Mesenchymal stem cell (in vitro differentiated cells and primary cell): Measurements from ENCODE around the gene KLRB1.
"Not testable (repeated sequence)": the region's sequence is repeated elsewhere in the genome, so short reads cannot be mapped to it uniquely, and the experiment has no call there.

ENCODE experiments used
- DNase-seq: peaks from one replicate; pipeline ENCODE4 v3.0.0-alpha.2; 2013
- H2AFZ ChIP-seq: one replicate; pipeline ENCODE4 v1.6.1; 2013; ENCODE audit warnings: low read depth, mild to moderate bottlenecking, control low read depth, inconsistent platforms, low read length, moderate library complexity
- H2AK5ac ChIP-seq: 2 replicates; pipeline ENCODE4 v1.6.1; 2013; ENCODE audit warnings: low read length, moderate library complexity, mild to moderate bottlenecking, inconsistent platforms; ENCODE audit not compliant: severe bottlenecking
- H2BK120ac ChIP-seq: one replicate; pipeline ENCODE4 v1.6.1; 2013; ENCODE audit warnings: low read depth, mild to moderate bottlenecking, inconsistent platforms, low read length, moderate library complexity
- H2BK12ac ChIP-seq, 2 experiments: one replicate each; pipeline ENCODE4 v1.6.1; 2013; ENCODE audit warnings: inconsistent platforms in 2 of 2, low read length in 2 of 2, mild to moderate bottlenecking in 2 of 2, moderate library complexity in 2 of 2, control low read depth in 1 of 2
- H2BK15ac ChIP-seq: one replicate; pipeline ENCODE4 v1.6.1; 2013; ENCODE audit warnings: mild to moderate bottlenecking, low read depth, inconsistent platforms; ENCODE audit not compliant: poor library complexity, severe bottlenecking
- H2BK5ac ChIP-seq: 2 replicates; pipeline ENCODE4 v1.6.1; 2013; ENCODE audit warnings: low read depth, mild to moderate bottlenecking, low read length, control low read depth, inconsistent platforms; ENCODE audit not compliant: poor library complexity, severe bottlenecking
- H3K14ac ChIP-seq, 2 experiments: one replicate each; pipeline ENCODE4 v1.6.1; 2013; ENCODE audit warnings: inconsistent platforms in 2 of 2, low read length in 2 of 2, control low read depth in 1 of 2, mild to moderate bottlenecking in 1 of 2, moderate library complexity in 1 of 2
- H3K18ac ChIP-seq, 2 experiments: one replicate each; pipeline ENCODE4 v1.6.1; 2013; ENCODE audit warnings: inconsistent platforms in 2 of 2, low read length in 2 of 2, control low read depth in 1 of 2, low read depth in 1 of 2, mild to moderate bottlenecking in 1 of 2
- H3K23ac ChIP-seq, 2 experiments: one replicate each; pipeline ENCODE4 v1.6.1; 2013; ENCODE audit warnings: inconsistent platforms in 2 of 2, low read length in 2 of 2, mild to moderate bottlenecking in 2 of 2, moderate library complexity in 2 of 2, control low read depth in 1 of 2
- H3K27ac ChIP-seq: 2 replicates; pipeline ENCODE4 v1.5.1; 2013; ENCODE audit warnings: mild to moderate bottlenecking, moderate library complexity, low read length, control low read depth, inconsistent platforms; ENCODE audit not compliant: poor library complexity, severe bottlenecking
- H3K27me3 ChIP-seq, 2 experiments: 2 replicates each; pipeline versions ENCODE4 v1.6.1 to v1.7.0; 2013; ENCODE audit warnings: low read length in 2 of 2, mild to moderate bottlenecking in 2 of 2, moderate library complexity in 2 of 2, control low read depth in 1 of 2, inconsistent platforms in 1 of 2; ENCODE audit not compliant: control insufficient read depth in 1 of 2, insufficient read depth in 1 of 2
- H3K36me3 ChIP-seq, 2 experiments: 2 replicates each; pipeline versions ENCODE4 v1.6.1 to v1.7.0; 2013; ENCODE audit warnings: low read length in 2 of 2, control low read depth in 1 of 2, inconsistent platforms in 1 of 2, low read depth in 1 of 2, mild to moderate bottlenecking in 1 of 2; ENCODE audit not compliant: insufficient read depth in 2 of 2, control insufficient read depth in 1 of 2
- H3K4ac ChIP-seq, 2 experiments: one replicate each; pipeline ENCODE4 v1.6.1; 2013; ENCODE audit warnings: inconsistent platforms in 2 of 2, low read length in 2 of 2, mild to moderate bottlenecking in 2 of 2, moderate library complexity in 2 of 2, control low read depth in 1 of 2, low read depth in 1 of 2
- H3K4me1 ChIP-seq: 2 replicates; pipeline ENCODE4 v1.6.1; 2013; ENCODE audit warnings: low read depth, low read length, control low read depth; ENCODE audit not compliant: control insufficient read depth, insufficient read depth
- H3K4me2 ChIP-seq: 2 replicates; pipeline ENCODE4 v1.6.1; 2013; ENCODE audit warnings: low read length, mild to moderate bottlenecking, inconsistent platforms; ENCODE audit not compliant: poor library complexity, severe bottlenecking
- H3K4me3 ChIP-seq, 2 experiments: 2 replicates each; pipeline versions ENCODE4 v1.5.1 to v1.7.0; 2013; ENCODE audit warnings: low read length in 2 of 2, mild to moderate bottlenecking in 2 of 2, control low read depth in 1 of 2, low read depth in 1 of 2; ENCODE audit not compliant: insufficient read depth in 1 of 2
- H3K79me1 ChIP-seq: replicated peaks from 2 replicates; pipeline ENCODE4 v1.6.1; 2013; ENCODE audit warnings: mild to moderate bottlenecking, control low read depth, low read length, inconsistent platforms; ENCODE audit not compliant: poor library complexity, severe bottlenecking
- H3K9ac ChIP-seq: 2 replicates; pipeline ENCODE4 v1.7.0; 2013; ENCODE audit warnings: mild to moderate bottlenecking, low read length, moderate library complexity
- H3K9me3 ChIP-seq: 2 replicates; pipeline ENCODE4 v1.7.0; 2013; ENCODE audit warnings: mild to moderate bottlenecking, low read length; ENCODE audit not compliant: control insufficient read depth
- H4K8ac ChIP-seq: one replicate; pipeline ENCODE4 v1.6.1; 2013; ENCODE audit warnings: inconsistent platforms, mild to moderate bottlenecking, low read length, moderate library complexity
- H4K91ac ChIP-seq: one replicate; pipeline ENCODE4 v1.6.1; 2013; ENCODE audit warnings: mild to moderate bottlenecking, low read length, inconsistent platforms
- WGBS: methylation state at CpG from one replicate; pipeline ENCODE4 v1.1.7; 2013; ENCODE audit warnings: mixed read lengths; 5-methylcytosine and 5-hydroxymethylcytosine counted together

KLRB1 gene

DNA sequence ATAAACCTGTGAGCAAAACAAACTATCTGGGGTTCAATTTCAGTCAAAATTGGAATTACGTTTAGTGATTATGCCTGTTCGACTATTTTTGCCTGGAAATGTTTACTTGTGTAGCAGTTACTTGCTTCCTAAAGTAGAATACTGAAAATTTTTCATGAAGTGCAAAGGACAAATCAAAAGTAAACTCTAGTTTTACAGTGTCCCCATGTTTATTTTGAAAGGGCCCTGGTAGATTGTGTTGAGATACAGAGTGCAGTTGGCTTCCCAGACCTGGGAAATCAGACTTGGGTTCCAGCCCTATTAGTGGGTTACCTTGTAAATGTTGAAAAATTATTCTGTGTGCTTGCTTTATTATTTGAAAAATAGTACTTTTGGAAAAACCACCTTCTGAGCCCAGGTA lies 17.3 kb downstream of the KLRB1 start:
- H2AK5ac ChIP-seq = no peak overlapping the region
- H2BK120ac ChIP-seq = no peak overlapping the region
- H3K23ac ChIP-seq = no peak overlapping the region
- H3K36me3 ChIP-seq = no peaks in the 10 kb centered on the region
- H3K9me3 ChIP-seq = no peaks in the 10 kb centered on the region
- no peak overlapping the region for H4K91ac ChIP-seq
- no peak overlapping the region for H2BK5ac ChIP-seq
- no peak overlapping the region for H4K8ac ChIP-seq
- no peak overlapping the region for H3K4ac ChIP-seq
- H3K27ac ChIP-seq = no peak overlapping the region
- no peak overlapping the region for H2BK15ac ChIP-seq
- 96% methylated on average over 2 of the region's 2 CpGs for WGBS
- no peaks in the 10 kb centered on the region for H3K4me1 ChIP-seq
- H3K4me2 ChIP-seq = no peak overlapping the region
- H3K4me3 ChIP-seq = no peak overlapping the region
- no peak overlapping the region for H2BK12ac ChIP-seq
- H2AFZ ChIP-seq = no peak overlapping the region
- DNase-seq = no peak
- H3K14ac ChIP-seq = no peak overlapping the region
- no peaks in the 10 kb centered on the region for H3K27me3 ChIP-seq
- no peak overlapping the region for H3K18ac ChIP-seq
- no peak overlapping the region for H3K9ac ChIP-seq
- no peaks in the 10 kb centered on the region for H3K79me1 ChIP-seq

DNA sequence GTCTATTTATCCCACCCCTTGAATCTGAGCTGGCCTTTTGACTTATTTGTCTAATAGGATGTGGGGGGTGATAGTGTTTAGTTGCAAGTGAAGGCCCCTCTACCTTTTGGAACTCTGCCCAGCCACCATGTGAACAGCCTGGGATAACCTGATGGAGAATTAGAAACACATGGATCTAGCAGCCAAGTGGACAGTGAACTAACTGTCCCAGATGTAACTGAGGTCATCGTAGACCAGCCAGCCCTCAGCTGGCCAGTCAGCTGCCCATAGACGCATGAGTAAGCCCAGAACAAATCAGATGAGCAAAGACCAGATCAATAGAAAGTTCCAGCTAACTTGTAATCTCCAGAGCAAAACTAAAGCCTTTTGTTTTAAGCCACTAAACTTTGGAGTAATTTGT lies 19.0 kb downstream of the KLRB1 start:
- Histone ChIP-seq H3K4me1 (no peaks in the 10 kb centered on the region), H2BK5ac (no peak overlapping the region), H3K4me3 (no peak overlapping the region), H4K91ac (no peak overlapping the region), H3K14ac (no peak overlapping the region), H3K9ac (no peak overlapping the region), H3K4ac (no peak overlapping the region), H3K23ac (no peak overlapping the region), H3K27ac (no peak overlapping the region), H3K36me3 (no peaks in the 10 kb centered on the region), H2AK5ac (no peak overlapping the region), H3K27me3 (no peaks in the 10 kb centered on the region), H2BK120ac (no peak overlapping the region), H2AFZ (no peak overlapping the region), H3K9me3 (no peaks in the 10 kb centered on the region), H3K18ac (no peak overlapping the region), H3K4me2 (no peak overlapping the region), H2BK15ac (no peak overlapping the region), H3K79me1 (no peaks in the 10 kb centered on the region), H4K8ac (no peak overlapping the region), H2BK12ac (no peak overlapping the region)
- 93% methylated on average over 1 of the region's 2 CpGs for WGBS
- no peak for DNase-seq

DNA sequence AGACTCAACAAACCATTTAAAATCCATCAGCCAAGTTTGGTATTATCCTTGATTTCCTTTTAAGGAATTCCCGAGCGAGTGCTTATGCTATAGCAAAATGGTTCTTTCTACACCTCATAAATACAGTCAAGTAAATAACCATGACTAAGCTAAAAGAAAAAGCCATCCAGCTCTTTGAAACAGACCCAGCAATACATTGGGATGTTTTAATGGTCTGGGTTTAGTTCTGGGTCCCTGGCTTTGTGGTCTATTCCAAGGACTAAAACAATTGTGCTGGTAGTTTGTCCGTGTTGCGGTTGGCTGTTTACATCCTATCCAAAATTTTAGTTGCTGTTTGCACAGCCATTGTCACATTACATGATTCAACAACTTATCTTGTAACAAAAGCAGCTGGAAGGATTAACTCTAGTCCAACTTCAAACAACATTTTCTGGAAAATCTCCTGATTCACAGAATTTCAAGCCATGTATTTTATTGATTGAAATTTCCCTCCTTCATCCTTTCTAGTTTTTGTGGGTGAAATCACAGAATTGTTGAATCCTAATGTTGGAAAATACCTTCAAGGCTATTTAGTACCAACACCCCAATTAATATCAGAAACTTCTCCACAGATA lies 19.6 kb downstream of the KLRB1 start:
- no peak overlapping the region for H2BK120ac ChIP-seq
- H3K14ac ChIP-seq = no peak overlapping the region
- no peak overlapping the region for H3K27ac ChIP-seq
- peak; percentile 0 for DNase-seq
- no peak overlapping the region for H3K4me2 ChIP-seq
- H2AK5ac ChIP-seq = no peak overlapping the region
- no peak overlapping the region for H3K4ac ChIP-seq
- H2BK5ac ChIP-seq = no peak overlapping the region
- no peaks in the 10 kb centered on the region for H3K27me3 ChIP-seq
- WGBS = 93% methylated on average over 4 of the region's 4 CpGs
- no peak overlapping the region for H4K91ac ChIP-seq
- H3K4me3 ChIP-seq = no peak overlapping the region
- H3K18ac ChIP-seq = no peak overlapping the region
- no peaks in the 10 kb centered on the region for H3K36me3 ChIP-seq
- no peak overlapping the region for H3K9ac ChIP-seq
- no peaks in the 10 kb centered on the region for H3K9me3 ChIP-seq
- no peak overlapping the region for H2BK15ac ChIP-seq
- H3K23ac ChIP-seq = no peak overlapping the region
- H3K4me1 ChIP-seq = no peaks in the 10 kb centered on the region
- H3K79me1 ChIP-seq = no peaks in the 10 kb centered on the region
- no peak overlapping the region for H4K8ac ChIP-seq
- H2AFZ ChIP-seq = no peak overlapping the region
- no peak overlapping the region for H2BK12ac ChIP-seq

DNA sequence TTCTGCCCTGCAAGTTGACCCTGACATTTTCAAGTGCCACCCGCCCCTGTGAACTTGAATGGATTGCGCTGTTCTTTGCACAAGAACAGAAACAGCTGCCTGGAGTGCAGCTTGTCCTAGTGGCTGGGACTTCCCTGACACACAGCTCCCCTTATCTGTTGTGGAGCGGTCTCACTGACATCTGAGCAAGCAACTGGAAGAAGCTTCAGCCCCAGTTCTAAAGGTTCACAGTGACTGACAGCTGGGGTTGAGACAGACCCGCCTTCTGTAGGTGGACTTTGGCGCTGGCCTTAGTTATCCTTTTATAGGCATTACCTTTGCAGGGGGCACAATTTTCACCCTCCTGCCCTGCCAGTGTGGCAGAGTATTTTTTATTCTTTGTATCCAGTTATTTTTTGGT lies 30.0 kb downstream of the KLRB1 start:
- H3K4me1 ChIP-seq, H2BK120ac ChIP-seq, H3K79me1 ChIP-seq, H3K23ac ChIP-seq, H4K91ac ChIP-seq, H3K9ac ChIP-seq, H3K27ac ChIP-seq, H2BK12ac ChIP-seq, H2AK5ac ChIP-seq, H3K4me3 ChIP-seq, H3K36me3 ChIP-seq, H2AFZ ChIP-seq, H3K4ac ChIP-seq, H3K14ac ChIP-seq, H3K27me3 ChIP-seq, H2BK5ac ChIP-seq, H4K8ac ChIP-seq, DNase-seq, H3K9me3 ChIP-seq, H3K4me2 ChIP-seq, H2BK15ac ChIP-seq, H3K18ac ChIP-seq: not testable (repeated sequence)
- WGBS = no CpG with 5 or more reads among the region's 5 CpGs
